CD14-positive monocyte (primary cell): ENCODE measurements around the gene ADCY2. TPM values are rescaled to one million over a fixed set of nuclear protein-coding genes. Genes with fewer than 3 reads are reported as not detected.

Experiments used
- DNase-seq, 3 donors: peaks; one replicate each; pipeline ENCODE4 v3.0.0-alpha.2; 2011 to 2022
- H2AFZ ChIP-seq: 2 replicates; pipeline ENCODE4 v1.6.0; 2012; ENCODE audit warnings: mild to moderate bottlenecking, low read depth, low read length, inconsistent platforms; ENCODE audit not compliant: insufficient read depth, poor library complexity, severe bottlenecking
- H3K27ac ChIP-seq, 2 donors: 1 replicate in 1 of 2; 2 replicates in 1 of 2; pipeline ENCODE4 v1.5.1; 2012 to 2013; ENCODE audit warnings: low read length in 2 of 2, control low read depth in 1 of 2, inconsistent platforms in 1 of 2, low read depth in 1 of 2, mild to moderate bottlenecking in 1 of 2
- H3K27me3 ChIP-seq, 2 donors: one replicate each; pipeline versions ENCODE4 v1.6.0 to v1.6.1; 2011 to 2013; ENCODE audit warnings: low read length in 2 of 2; ENCODE audit not compliant: control insufficient read depth in 2 of 2, insufficient read depth in 2 of 2
- H3K36me3 ChIP-seq, 2 donors: replicated peaks in 1 of 2; 1 replicate in 1 of 2; 2 replicates in 1 of 2; pipeline versions ENCODE4 v1.5.1 to v1.6.1; 2012 to 2013; ENCODE audit warnings: low read length in 2 of 2, control low read depth in 1 of 2, inconsistent platforms in 1 of 2, mild to moderate bottlenecking in 1 of 2; ENCODE audit not compliant: insufficient read depth in 2 of 2, control insufficient read depth in 1 of 2
- H3K4me1 ChIP-seq, 2 donors: 1 replicate in 1 of 2; 2 replicates in 1 of 2; pipeline versions ENCODE4 v1.5.1 to v1.6.1; 2012 to 2013; ENCODE audit warnings: low read length in 2 of 2, control low read depth in 1 of 2, inconsistent platforms in 1 of 2, mild to moderate bottlenecking in 1 of 2, moderate library complexity in 1 of 2; ENCODE audit not compliant: insufficient read depth in 2 of 2, control insufficient read depth in 1 of 2
- H3K4me2 ChIP-seq: replicated peaks from 2 replicates; pipeline ENCODE3; 2012; ENCODE audit warnings: low read length, moderate library complexity, mild to moderate bottlenecking; ENCODE audit not compliant: poor library complexity, severe bottlenecking; ENCODE audit errors: extremely low read depth
- H3K4me3 ChIP-seq, 3 experiments: fragments of 200-600 bp in 1 of 3; sonication (generic) in 1 of 3; replicated peaks in 1 of 3; 1 replicate in 2 of 3; 2 replicates in 1 of 3; pipeline ENCODE4 v1.5.1; 2011 to 2013; ENCODE audit warnings: low read length in 3 of 3, mild to moderate bottlenecking in 3 of 3, control low read depth in 2 of 3, low read depth in 2 of 3, inconsistent platforms in 1 of 3, moderate library complexity in 1 of 3
- H3K79me2 ChIP-seq: 2 replicates; pipeline ENCODE4 v1.6.0; 2012; ENCODE audit warnings: mild to moderate bottlenecking, control low read depth, inconsistent platforms, low read length, moderate library complexity; ENCODE audit not compliant: insufficient read depth
- H3K9ac ChIP-seq: 2 replicates; pipeline ENCODE4 v1.6.0; 2017; ENCODE audit warnings: low read length, mild to moderate bottlenecking; ENCODE audit not compliant: insufficient read depth, poor library complexity, severe bottlenecking
- H3K9me3 ChIP-seq, 2 donors: replicated peaks in 1 of 2; 1 replicate in 1 of 2; 2 replicates in 1 of 2; pipeline versions ENCODE4 v1.5.1 to v1.6.1; 2012 to 2013; ENCODE audit warnings: low read length in 2 of 2, control low read depth in 1 of 2; ENCODE audit not compliant: control insufficient read depth in 1 of 2, insufficient read depth in 1 of 2
- H4K20me1 ChIP-seq: 2 replicates; pipeline ENCODE4 v1.6.0; 2012; ENCODE audit warnings: mild to moderate bottlenecking, low read length, control low read depth, moderate library complexity; ENCODE audit not compliant: insufficient read depth
- H3K27ac Mint-ChIP-seq, 7 donors: one replicate each; pipeline ENCODE4 v1.8.0; 2020; ENCODE audit warnings: mild to moderate bottlenecking in 7 of 7, mixed read lengths in 7 of 7, moderate library complexity in 6 of 7, inconsistent platforms in 2 of 7
- H3K27me3 Mint-ChIP-seq, 3 donors: one replicate each; pipeline ENCODE4 v1.8.0; 2021 to 2022; ENCODE audit warnings: low read depth in 3 of 3, mild to moderate bottlenecking in 3 of 3, mixed read lengths in 3 of 3, moderate library complexity in 3 of 3, inconsistent platforms in 1 of 3
- H3K36me3 Mint-ChIP-seq, 2 donors: one replicate each; pipeline ENCODE4 v1.8.0; 2020; ENCODE audit warnings: mixed read lengths in 2 of 2, inconsistent platforms in 1 of 2, mild to moderate bottlenecking in 1 of 2
- H3K4me1 Mint-ChIP-seq: one replicate; pipeline ENCODE4 v1.8.0; 2020; ENCODE audit warnings: mild to moderate bottlenecking, mixed read lengths
- H3K4me3 Mint-ChIP-seq, 2 donors: one replicate each; pipeline ENCODE4 v1.8.0; 2020; ENCODE audit warnings: mild to moderate bottlenecking in 2 of 2, mixed read lengths in 2 of 2, moderate library complexity in 1 of 2
- H3K9me3 Mint-ChIP-seq, 7 donors: one replicate each; pipeline ENCODE4 v1.8.0; 2020 to 2022; ENCODE audit warnings: mixed read lengths in 7 of 7, mild to moderate bottlenecking in 6 of 7, moderate library complexity in 6 of 7, inconsistent platforms in 2 of 7
- CTCF ChIP-seq: fragments of 200-600 bp; IDR thresholded peaks from one replicate; pipeline ENCODE4 v1.8.0; 2022; ENCODE audit warnings: antibody characterized with exemption, mild to moderate bottlenecking
- WGBS: methylation state at CpG from one replicate; pipeline ENCODE4 v1.1.5; 2013; ENCODE audit warnings: missing lambda C conversion rate; ENCODE audit not compliant: insufficient coverage; 5-methylcytosine and 5-hydroxymethylcytosine counted together
- intact Hi-C, 2 donors: fragments of 100-400 bp; cut with micrococcal nuclease; formaldehyde crosslinking; loops; one replicate each; pipeline versions ENCODE4 v1.15.0 to v1.15.1; 2023
- polyA plus RNA-seq, 3 donors: library from polyadenylated mRNA; depleted of rRNA in 1 of 3; unstranded in 2 of 3; stranded (reverse) in 1 of 3; fragments of 300-500 nt in 2 of 3; fragments of >200 nt in 1 of 3; fragmentation: Illumina TruSeq in 2 of 3; gene quantifications; 1 replicate in 2 of 3; 2 replicates in 1 of 3; pipeline ENCODE4 v1.2.3, GENCODE V29; 2012 to 2021

ADCY2 gene
- polyA plus RNA-seq, 3 donors: not detected

GRCh38 chr5:7456206-7456605 lies 60.3 kb downstream of the ADCY2 start:
- no CpG with 5 or more reads among the region's 2 CpGs for WGBS
- Histone ChIP-seq H3K9ac (no peak overlapping the region), H3K9me3 (no peaks in the 10 kb centered on the region), H3K27me3 (no peaks in the 10 kb centered on the region), H3K4me2 (no peak overlapping the region), H4K20me1 (no peaks in the 10 kb centered on the region), H3K4me1 (no peaks in the 10 kb centered on the region), H3K27ac (no peak overlapping the region), H2AFZ (no peak overlapping the region), H3K79me2 (no peaks in the 10 kb centered on the region), H3K36me3 (no peaks in the 10 kb centered on the region), H3K4me3 (no peak overlapping the region)
- peaks cover 0 to 2% (median 1%) of the 10 kb centered on the region in 3 donors for H3K27me3 Mint-ChIP-seq
- no peaks in the 10 kb centered on the region for H3K9me3 Mint-ChIP-seq
- no peaks in the 10 kb centered on the region for H3K36me3 Mint-ChIP-seq
- no peaks in the 10 kb centered on the region for H3K4me1 Mint-ChIP-seq
- intact Hi-C loops: no loop called here
- TF ChIP-seq CTCF: no peak
- no peak for DNase-seq
- no peak overlapping the region for H3K4me3 Mint-ChIP-seq
- H3K27ac Mint-ChIP-seq: no peak overlapping the region

GRCh38 chr5:7461371-7461770 lies 65.4 kb downstream of the ADCY2 start:
- peaks cover 0 to 1% (median 0%) of the 10 kb centered on the region in 3 donors for H3K27me3 Mint-ChIP-seq
- H3K4me3 Mint-ChIP-seq: no peak overlapping the region
- Histone ChIP-seq H3K9me3 (no peaks in the 10 kb centered on the region), H2AFZ (no peak overlapping the region), H3K79me2 (no peaks in the 10 kb centered on the region), H3K9ac (no peak overlapping the region), H4K20me1 (no peaks in the 10 kb centered on the region), H3K4me1 (no peaks in the 10 kb centered on the region), H3K4me3 (no peak overlapping the region), H3K4me2 (no peak overlapping the region), H3K27ac (no peak overlapping the region), H3K36me3 (no peaks in the 10 kb centered on the region), H3K27me3 (no peaks in the 10 kb centered on the region)
- H3K9me3 Mint-ChIP-seq: peaks cover 0 to 3% (median 0%) of the 10 kb centered on the region in 7 donors
- intact Hi-C loops: no loop called here
- WGBS: no CpG with 5 or more reads among the region's 1 CpG
- no peaks in the 10 kb centered on the region for H3K36me3 Mint-ChIP-seq
- no peak for TF ChIP-seq CTCF
- no peaks in the 10 kb centered on the region for H3K4me1 Mint-ChIP-seq
- no peak for DNase-seq
- no peak overlapping the region for H3K27ac Mint-ChIP-seq
